ENCODE measurements around the gene ADARB2.

Gene ADARB2

GRCh38 chr10:1736144-1736971, 967 bp downstream of the ADARB2 start:
- in situ Hi-C loops (cut with HindIII; ENCODE audit: low sequenced_read_pairs) = no loop called here

DNA sequence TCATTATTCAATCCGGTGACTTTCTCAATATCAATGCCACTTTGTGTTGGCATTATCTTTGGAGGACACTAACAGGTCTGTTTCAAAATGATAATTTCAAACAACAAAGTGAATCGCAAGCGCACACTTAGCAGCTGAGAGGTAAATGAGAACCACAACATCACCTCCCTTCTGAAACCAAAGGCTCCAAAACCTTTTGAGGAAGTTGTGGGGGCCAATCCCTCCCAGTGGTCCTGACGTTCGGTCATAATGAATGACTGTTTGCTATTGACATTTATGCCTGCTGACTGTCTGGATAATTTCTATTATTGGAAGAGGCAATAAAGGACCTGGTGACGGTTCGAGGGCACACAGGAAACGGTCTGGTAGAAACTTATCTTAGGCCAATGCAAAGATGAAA, 1.8 kb downstream of the ADARB2 start:
- in situ Hi-C loops (cut with HindIII; ENCODE audit: low sequenced_read_pairs) = no loop called here

GRCh38 chr10:1734288-1734687, 3.0 kb downstream of the ADARB2 start:
- in situ Hi-C loops (cut with HindIII; ENCODE audit: low sequenced_read_pairs) = no loop called here

DNA sequence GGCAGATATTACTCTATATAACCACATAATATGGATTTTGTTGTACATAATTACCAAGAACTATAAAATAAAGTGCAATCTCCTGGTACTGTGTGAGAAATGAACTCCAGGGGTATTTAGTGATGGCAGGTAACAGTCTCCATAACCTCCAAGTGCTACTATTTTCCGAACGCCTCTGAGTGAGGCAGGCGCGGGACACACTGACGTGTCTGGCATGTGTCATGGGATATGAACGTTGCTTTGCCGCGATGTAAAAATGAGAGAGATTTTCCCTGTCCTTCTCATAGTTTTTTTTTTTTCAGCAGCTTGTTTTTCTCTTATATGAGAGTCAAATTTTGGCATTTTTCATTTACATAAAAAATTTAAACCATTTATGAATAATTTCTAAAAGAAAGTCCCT, 3.6 kb downstream of the ADARB2 start:
- in situ Hi-C loops (cut with HindIII; ENCODE audit: low sequenced_read_pairs) = no loop called here

DNA sequence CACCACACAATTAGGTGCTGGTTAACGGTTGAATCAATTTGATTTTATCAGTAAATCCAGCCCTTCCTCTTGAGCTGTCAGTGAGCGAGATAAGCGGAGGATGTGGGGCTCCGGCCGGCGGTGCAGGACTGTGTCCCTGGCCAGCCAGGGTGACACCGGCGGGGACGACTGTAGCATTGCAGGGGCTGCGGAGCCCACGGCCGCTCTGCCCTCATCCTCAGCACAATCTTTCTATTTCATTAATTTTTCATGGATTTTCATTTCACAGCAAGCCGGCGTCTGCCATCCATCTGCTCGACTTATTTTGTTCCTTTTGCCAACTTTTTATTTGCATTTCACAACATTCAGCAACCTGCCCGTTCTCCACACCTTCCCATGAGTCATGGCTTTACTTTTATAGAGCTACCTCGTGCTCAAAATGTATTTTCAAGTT, 4.7 kb downstream of the ADARB2 start:
- in situ Hi-C loops (cut with HindIII; ENCODE audit: low sequenced_read_pairs) = no loop called here

GRCh38 chr10:1731592-1731991, 5.7 kb downstream of the ADARB2 start:
- in situ Hi-C loops (cut with HindIII; ENCODE audit: low sequenced_read_pairs) = no loop called here

GRCh38 chr10:1729751-1730150, 7.6 kb downstream of the ADARB2 start:
- in situ Hi-C loops (cut with HindIII; ENCODE audit: low sequenced_read_pairs) = no loop called here

- in situ Hi-C loops (cut with HindIII; ENCODE audit: low sequenced_read_pairs) = no loop called here
Observed at GRCh38 chr10:1726861-1727260, 10.5 kb downstream of the ADARB2 start.

- in situ Hi-C loops (cut with HindIII; ENCODE audit: low sequenced_read_pairs) = no loop called here
Observed at GRCh38 chr10:1724921-1725488, 12.3 kb downstream of the ADARB2 start.

- in situ Hi-C loops (cut with HindIII; ENCODE audit: low sequenced_read_pairs) = no loop called here
Observed at GRCh38 chr10:1716839-1717238, 20.5 kb downstream of the ADARB2 start.

- in situ Hi-C loops (cut with HindIII; ENCODE audit: low sequenced_read_pairs) = no loop called here
Observed at GRCh38 chr10:1715821-1716220, 21.5 kb downstream of the ADARB2 start.

DNA sequence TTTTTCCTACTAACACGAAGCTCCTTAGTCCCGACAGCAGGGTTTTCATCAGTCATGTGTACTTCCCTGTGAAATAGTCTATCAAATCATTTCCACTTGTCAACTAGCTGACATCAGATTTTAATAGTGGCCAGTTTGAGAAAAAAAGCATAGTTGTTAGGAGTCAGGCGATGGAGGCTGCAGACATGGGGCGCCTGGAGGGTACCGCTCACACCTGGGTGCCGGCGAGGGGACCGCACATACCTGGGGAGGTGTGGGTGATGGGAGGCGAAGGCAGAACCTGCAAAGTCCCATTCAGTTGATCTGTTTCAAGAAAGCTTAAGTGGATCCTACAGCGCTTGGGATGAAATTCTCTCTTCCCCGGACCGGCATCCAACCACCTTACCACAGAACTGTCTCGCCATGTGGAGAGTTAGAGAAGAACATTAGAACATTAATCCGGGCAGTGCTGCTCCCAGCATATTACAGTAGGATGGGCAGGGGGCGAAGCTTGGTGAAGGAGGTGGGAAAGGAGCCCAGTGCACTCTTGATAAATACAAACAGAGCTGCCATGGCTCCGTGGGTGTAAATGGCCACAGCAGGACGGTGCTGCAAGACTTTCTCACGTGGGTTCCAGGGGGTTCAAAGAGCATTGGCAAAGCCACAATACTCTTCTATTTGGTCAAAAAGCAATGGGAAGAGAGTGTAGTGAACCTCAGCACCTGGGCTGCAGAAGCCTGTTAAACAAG, 24.2 kb downstream of the ADARB2 start:
- in situ Hi-C loops (cut with HindIII; ENCODE audit: low sequenced_read_pairs) = no loop called here

- in situ Hi-C loops (cut with HindIII; ENCODE audit: low sequenced_read_pairs) = no loop called here
Observed at GRCh38 chr10:1712314-1712713, 25.0 kb downstream of the ADARB2 start.

- in situ Hi-C loops (cut with HindIII; ENCODE audit: low sequenced_read_pairs) = no loop called here
Observed at GRCh38 chr10:1709161-1709560, 28.2 kb downstream of the ADARB2 start.

DNA sequence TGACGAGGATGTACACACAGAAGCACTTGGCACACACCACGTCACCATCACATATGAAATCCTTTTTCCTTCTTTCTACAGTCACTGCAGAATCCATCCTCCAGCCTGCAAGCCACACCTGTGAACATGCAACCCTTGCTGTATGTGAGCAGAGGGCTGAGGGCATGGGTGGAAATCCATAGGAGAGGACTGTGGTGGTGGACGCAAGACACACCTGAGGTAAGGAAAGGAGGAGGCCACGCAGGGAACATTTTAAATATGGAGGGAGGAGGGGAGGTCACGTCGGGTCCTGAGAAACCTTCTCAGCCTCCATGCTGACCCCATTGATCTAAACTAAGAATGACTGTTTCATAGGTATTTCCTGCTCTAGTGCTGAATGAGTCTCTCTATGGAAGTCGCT, 28.6 kb downstream of the ADARB2 start:
- in situ Hi-C loops (cut with HindIII; ENCODE audit: low sequenced_read_pairs) = no loop called here

DNA sequence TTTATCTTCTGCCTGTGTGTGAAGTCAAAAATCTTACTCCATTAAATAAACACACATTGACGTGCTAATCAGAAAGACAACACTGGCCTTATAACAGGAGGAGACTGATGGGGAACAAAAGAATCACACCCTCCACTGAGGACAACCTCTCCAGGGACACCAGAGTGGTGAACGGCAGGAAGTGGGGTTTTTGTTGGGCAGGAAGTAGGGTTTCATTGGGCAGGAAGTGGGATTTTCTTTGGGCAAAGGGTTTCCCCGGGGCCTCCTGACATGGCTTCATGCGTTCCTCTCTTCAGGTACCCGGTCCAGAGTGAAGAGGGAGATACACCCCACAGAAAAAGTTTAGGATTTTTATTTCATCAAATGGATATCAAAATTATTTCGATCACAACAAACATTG, 30.6 kb downstream of the ADARB2 start:
- in situ Hi-C loops (cut with HindIII; ENCODE audit: low sequenced_read_pairs) = no loop called here

GRCh38 chr10:1706256-1706655, 31.1 kb downstream of the ADARB2 start:
- in situ Hi-C loops (cut with HindIII; ENCODE audit: low sequenced_read_pairs) = no loop called here

DNA sequence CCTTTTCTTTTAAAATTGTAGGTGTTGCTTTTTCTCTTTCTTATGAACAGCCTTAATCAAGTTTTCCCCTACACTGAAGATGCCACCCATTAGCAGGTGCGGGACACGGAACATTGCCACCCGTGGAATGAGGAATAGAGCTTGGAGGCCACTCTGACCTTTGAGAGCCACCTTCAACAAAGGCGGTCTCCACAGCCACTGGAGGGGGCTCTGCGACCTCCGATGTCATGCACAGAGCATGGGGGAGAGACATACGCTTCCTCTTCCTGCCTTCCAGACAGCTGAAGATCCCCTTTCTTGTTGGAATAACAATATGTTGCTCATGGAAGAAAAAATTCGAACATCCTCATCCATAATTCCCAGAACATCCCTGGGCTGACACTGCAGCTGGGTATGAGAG, 39.1 kb downstream of the ADARB2 start:
- in situ Hi-C loops (cut with HindIII; ENCODE audit: low sequenced_read_pairs) = no loop called here

DNA sequence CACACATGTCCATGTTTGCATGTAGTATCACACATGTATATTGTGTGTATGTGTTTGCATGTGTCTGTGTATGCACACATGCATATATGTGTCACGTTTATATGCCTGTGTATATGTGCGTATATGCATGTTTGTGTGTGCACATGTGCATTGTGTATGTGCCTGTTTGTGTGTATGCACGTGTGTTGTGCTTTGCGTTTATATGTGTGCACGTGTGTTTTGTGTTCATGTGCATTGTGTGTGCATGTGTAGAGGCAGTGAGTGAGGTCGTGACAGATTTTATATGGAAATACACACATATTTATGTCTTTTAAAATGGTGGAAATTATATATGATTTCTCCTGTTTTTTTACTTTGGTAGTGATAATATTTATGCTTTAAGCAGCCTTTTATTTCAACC, 41.2 kb downstream of the ADARB2 start:
- in situ Hi-C loops (cut with HindIII; ENCODE audit: low sequenced_read_pairs) = no loop called here

DNA sequence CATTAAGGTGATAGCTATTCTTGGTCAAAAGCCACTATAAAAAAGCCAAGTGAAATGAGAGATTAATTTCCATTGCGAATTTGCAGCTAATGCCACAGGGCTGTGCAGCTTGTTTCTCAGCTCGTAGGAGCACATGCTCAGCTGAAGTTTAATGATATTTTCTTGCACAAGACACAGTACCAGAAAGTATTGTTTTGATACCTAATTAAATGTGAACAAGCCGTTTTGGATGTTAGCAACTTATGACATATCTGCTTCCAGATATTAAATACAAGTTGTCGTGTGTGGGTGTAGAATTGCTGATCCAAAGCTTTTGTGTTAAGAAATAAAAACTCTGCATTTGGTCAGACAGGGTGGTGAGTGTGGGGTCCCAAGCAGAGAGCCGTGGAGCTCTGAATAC, 47.2 kb downstream of the ADARB2 start:
- in situ Hi-C loops (cut with HindIII; ENCODE audit: low sequenced_read_pairs) = no loop called here

DNA sequence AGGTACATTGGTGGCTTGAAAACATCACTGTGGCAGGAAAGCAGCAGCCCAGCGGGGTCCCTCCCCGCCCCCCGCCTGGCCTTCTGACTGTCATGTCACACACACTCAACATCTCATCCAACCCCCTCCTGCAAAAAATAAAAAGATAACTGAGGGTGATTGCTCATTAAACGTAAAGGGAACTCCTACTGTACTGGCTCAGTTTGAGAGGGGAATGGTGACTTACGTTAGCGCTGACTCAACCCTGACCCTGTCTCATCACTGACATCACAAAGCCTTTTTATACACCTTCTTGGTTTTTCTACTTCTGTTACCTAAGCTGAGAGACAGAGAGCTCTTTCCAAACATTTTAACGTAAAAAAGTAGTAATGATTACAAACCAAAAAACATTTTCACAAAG, 48.8 kb downstream of the ADARB2 start:
- in situ Hi-C loops (cut with HindIII; ENCODE audit: low sequenced_read_pairs) = no loop called here

DNA sequence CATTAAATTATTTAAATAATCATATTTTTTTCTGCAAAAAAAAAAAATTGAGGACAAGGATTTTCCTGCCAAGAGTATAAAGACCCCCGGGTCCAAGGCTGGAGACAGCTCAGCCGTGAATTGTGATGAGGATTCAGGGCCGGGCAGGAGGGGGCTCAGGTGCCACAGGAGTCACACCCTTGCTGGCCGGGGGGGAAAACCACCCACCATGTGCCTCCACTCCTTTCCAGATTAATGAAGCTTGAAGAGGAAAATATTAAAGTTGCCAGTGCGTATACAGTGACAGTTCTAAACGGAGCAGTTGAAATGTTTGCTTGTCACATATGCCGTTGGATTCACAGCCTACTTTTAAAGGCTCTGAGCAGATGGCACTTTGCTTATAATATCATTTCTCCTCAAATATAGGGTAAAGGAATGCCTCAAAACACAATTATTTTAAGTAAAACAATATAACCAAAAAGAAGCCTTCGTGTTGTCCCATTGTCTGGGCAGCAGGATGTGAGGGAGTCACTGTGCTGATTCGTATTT, 49.6 kb downstream of the ADARB2 start:
- in situ Hi-C loops (cut with HindIII; ENCODE audit: low sequenced_read_pairs) = no loop called here
